Measurements from ENCODE around the gene UPF3A. TPM values are rescaled to one million over a fixed set of nuclear protein-coding genes. Genes with fewer than 3 reads are reported as not detected.
"Not testable (repeated sequence)": the region's sequence is repeated elsewhere in the genome, so short reads cannot be mapped to it uniquely, and the experiment has no call there.

UPF3A gene
- polyA plus RNA-seq, 4 donors: 93.0 to 191 (median 133) TPM

DNA sequence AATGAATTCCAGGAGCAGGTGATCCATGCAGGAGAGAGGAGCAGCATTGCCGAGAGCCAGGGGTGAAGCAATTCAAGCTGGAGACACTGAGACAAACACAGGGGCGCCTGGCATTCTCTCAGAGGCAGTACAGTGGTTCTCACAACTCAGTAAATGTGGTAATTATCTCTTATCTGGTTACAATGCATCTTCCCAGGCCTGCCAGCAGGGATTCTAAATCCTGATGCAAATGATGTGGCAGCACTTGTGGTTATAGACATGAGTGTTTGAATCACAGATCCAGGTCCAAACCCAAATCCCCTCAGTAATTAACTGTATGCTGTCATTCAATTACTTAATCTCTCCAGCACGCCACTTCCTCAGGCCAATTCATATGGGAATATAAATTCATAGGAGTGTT lies 52.5 kb downstream of the UPF3A start:
- not testable (repeated sequence) for DNase-seq (ENCODE audit: low read depth in 4 of 4, low spot score in 2 of 4)

DNA sequence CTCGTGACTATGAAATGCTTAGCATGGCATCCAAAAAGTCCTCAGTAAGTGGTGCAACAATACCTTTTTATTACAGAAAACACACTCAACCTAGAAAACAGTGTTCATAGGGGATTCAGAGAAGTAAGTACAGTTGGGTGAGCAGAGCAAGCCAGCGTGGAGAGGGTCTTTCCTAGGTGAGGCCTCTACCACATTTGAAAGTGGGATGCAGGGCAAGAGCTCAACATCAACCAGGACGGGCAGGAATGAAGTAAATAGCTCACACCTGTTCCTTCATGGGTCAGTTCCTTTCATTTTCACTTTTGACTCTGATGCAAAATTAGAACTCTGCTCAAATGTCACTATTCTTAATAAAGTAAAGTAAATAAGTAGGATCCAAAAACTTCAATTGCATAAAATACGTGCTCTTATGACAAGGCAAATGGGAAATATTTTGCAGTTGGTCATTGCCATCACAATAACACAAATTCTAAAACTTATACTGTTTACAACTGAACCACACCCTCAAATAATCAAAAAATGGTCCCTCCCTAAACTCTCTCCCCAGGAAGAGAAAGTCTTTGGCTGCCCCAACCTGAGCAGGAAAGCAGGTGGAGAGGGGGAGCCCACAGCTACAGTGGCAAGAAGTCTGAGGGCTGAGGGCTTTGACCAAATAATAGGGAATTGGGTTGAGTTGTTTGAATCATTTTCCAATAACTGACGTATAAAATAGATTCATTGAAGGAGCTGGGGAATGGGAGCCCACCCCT lies 53.1 kb downstream of the UPF3A start:
- DNase-seq (ENCODE audit: low read depth in 4 of 4, low spot score in 2 of 4): no peak

DNA sequence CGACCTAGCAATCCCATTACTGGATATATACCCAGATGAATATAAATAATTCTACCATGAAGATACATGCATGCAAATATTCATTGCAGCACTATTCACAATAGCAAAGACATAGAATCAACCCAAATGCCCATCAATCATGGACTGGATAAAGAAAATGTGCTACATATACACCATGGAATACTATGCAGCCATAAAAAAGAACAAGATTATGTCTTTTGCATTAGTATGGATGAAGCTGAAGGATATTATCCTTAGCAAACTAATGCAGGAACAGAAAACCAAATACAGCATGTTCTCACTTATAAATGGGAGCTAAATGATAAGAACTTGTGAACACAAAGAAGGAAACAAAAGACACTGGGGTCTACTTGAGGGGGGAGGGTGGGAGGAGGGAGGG lies 55.1 kb downstream of the UPF3A start:
- DNase-seq (ENCODE audit: low read depth in 4 of 4, low spot score in 2 of 4): not testable (repeated sequence)

DNA sequence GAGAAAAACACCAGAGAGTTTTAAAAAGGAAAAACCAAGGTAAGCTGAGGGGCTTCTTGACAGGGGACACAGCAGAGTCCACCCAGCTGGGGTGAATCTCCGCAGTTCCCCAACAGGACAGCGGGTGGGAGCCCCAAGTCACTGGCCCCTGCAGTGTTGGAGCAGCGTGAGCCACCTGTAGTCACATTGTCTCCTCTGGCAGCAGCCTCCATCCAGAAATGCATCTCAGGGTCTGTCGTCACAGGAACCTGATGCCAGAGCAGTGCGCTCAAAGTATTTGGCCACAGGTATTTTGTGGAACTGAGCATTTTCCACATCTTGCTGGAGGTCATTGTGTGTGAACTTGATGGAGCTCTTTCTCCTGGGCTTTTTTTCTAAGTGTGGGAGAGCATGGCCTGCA lies 57.6 kb downstream of the UPF3A start:
- no peak for DNase-seq (ENCODE audit: low read depth in 4 of 4, low spot score in 2 of 4)

DNA sequence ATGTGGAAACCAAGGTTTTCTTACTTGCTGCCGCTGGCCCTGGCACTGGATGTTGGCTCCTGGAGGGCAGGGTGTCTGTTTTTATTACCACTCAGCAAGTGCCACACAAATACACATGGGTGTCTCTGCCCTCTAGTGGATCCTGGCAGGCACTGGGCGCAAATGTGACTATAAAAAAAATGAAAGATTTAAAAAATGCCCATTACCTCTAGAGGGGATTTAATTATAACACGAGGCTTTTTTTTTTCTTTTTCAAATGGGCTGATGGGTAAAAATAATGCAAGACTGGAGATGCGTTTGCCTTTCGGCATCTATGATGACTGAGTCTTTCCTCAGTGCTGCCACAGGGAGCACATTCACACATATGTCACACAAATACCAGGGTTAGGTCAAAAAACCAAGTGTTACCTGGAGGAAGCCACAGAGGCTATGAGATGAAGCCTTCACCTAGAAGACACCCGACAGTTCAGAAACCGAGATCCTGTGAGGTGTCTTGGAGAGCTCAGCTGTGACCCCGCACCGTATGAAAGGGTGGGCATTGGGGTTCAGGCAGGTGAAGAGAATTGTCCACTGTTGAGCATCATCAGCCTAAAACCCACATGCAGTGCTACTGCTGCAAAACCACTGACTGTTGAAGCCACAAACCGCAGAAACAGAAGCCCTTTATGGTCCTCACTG lies 58.6 kb downstream of the UPF3A start:
- DNase-seq (ENCODE audit: low read depth in 4 of 4, low spot score in 2 of 4): no peak

DNA sequence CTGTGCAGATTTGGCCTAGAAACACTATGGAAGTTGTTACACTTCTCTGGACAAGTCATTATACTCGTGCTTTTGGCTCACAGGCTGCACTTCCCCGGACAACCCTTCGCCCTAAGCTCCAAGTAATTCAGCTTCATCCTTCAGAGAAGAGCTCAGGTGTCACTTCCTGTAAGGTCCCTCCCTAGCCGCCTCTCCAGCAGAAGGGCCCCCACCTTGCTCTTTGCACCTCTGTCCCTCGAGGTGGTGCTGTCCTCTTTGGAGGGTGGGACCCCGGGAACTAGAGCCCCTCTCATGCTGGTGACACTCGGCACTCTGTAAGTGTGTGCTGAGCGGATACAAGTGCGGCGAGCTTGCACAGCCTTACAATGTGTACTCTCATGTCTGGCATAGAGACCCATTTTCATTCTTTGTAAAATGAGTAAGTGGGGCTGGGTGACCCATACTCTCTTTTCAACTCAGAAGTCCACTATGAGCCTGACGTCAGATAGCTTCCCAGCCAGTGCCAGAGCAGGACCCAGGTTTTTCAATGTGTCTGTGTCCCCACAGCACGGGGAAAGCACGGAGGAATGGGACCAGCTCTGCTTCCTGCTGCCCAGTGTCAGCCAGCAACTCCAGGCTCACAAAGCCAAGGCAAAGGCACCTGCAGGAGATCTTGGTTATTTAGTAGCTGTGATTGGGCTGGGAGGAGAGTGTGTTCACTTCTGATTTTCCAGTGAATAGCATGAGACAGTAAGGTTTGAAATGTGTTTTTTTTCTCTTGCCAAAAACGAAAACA lies 59.8 kb downstream of the UPF3A start:
- DNase-seq (ENCODE audit: low read depth in 4 of 4, low spot score in 2 of 4): no peak

DNA sequence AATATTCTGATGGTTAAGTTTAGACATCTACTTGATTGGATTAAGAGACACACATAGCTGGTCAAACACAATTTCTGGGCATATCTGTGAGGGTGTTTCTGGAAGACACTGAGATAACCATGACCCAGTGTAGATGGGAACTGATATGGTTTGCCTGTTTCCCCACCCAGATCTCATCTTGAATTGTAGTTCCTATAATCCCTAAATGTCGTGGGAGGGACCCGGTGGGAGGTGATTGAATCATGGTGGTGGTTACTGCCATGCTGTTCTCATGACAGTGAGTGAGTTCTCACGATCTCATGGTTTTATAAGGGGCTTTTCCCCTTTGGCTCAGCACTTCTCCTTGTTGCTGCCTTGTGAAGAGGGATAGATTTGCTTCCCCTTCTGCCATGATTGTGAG lies 65.9 kb downstream of the UPF3A start:
- DNase-seq (ENCODE audit: low read depth in 4 of 4, low spot score in 2 of 4): not testable (repeated sequence)

DNA sequence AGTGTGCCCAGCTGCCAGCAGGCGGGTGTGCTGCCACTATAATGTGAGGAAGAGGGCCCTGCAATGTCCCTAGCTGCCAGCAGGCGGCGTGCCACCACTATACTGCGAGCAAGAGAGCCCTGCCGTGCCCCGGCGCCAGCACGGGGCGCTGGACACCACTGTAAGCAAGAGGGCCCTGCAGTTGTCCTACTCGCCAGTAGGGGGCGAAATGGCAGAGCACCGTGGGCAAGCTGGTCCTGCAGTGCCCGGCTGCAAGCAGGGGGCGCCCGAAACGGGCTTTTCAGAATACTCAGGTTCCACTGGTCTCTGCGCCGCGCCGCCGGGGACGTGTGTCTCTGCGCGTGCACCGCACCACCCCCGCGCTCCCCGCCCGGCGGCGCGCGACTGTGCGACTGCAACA lies 71.4 kb downstream of the UPF3A start:
- DNase-seq (ENCODE audit: low read depth in 4 of 4, low spot score in 2 of 4): not testable (repeated sequence)

DNA sequence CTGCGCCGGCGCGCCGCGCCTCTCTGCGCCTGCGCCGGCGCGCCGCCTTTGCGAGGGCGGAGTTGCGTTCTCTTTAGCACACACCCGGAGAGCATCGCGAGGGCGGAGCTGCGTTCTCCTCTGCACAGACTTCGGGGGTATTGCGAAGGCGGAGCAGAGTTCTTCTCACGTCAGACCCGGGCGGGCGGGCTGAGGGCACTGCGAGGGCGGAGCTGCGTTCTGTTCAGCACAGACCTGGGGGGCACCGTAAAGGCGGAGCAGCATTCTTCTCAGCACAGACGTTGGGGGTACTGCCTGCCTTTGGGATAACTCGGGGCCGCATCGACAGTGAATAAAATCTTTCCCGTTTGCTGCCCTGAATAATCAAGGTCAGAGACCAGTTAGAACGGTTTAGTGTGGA lies 72.0 kb downstream of the UPF3A start:
- DNase-seq (ENCODE audit: low read depth in 4 of 4, low spot score in 2 of 4): not testable (repeated sequence)

Other genes with a start within 250 kb of the UPF3A start
- 10 to 100 TPM; 12.4 to 16.0 (median 13.8) TPM for gene RASA3, start 149.0 kb upstream of the UPF3A start, polyA plus RNA-seq (ENCODE audit: insufficient read length in 4 of 4)
- gene CFAP97D2, start 102.3 kb upstream of the UPF3A start, polyA plus RNA-seq (ENCODE audit: insufficient read length in 4 of 4): 1 to 10 TPM in 1 of 4 donors, not detected in 3; 9.4 TPM
- gene CDC16, start 46.7 kb upstream of the UPF3A start, polyA plus RNA-seq (ENCODE audit: insufficient read length in 4 of 4): 100 to 1,000 TPM in 3 of 4 donors, 10 to 100 TPM in 1; 86.0 to 174 (median 135) TPM
- gene CHAMP1, start 32.9 kb downstream of the UPF3A start, polyA plus RNA-seq (ENCODE audit: insufficient read length in 4 of 4): 10 to 100 TPM; 31.3 to 34.0 (median 33.4) TPM